Right lobe of liver (tissue), 4 donors: Measurements from ENCODE around the gene SCRT2.

Source experiments
- CTCF ChIP-seq, 4 donors: fragments of 200-600 bp in 3 of 4; fragments of 450-650 bp in 1 of 4; IDR thresholded peaks; one replicate each; pipeline versions ENCODE4 v1.5.1 to v1.8.0; 2016 to 2022; ENCODE audit warnings: antibody characterized with exemption in 4 of 4, mild to moderate bottlenecking in 2 of 4
- POLR2A ChIP-seq: fragments of 450-650 bp; IDR thresholded peaks from one replicate; pipeline ENCODE4 v1.6.1; 2017; ENCODE audit warnings: antibody characterized with exemption, mild to moderate bottlenecking
- donor health status: DM: no; HTN: no; CAD: no.
- donor health status: DM: no; HTN: no; CAD: no.
- donor health status: DM: no; HTN: yes; CAD: no.

- TF ChIP-seq CTCF (IDR thresholded peaks at IDR 0.05), result no peak
- no peak for TF ChIP-seq POLR2A
Observed at GRCh38 chr20:721876-722275, 46.3 kb upstream of the SCRT2 start.
